Testis (tissue), 2 donors: Measurements from ENCODE around the gene OR1N1.
"Not testable (repeated sequence)": the region's sequence is repeated elsewhere in the genome, so short reads cannot be mapped to it uniquely, and the experiment has no call there.

Source experiments
- CTCF ChIP-seq, 3 experiments: fragments of 450-650 bp in 2 of 3; fragments of 200-600 bp in 1 of 3; sonication (generic) in 1 of 3; IDR thresholded peaks; one replicate each; pipeline ENCODE4 v1.5.1; 2016 to 2019; ENCODE audit warnings: antibody characterized with exemption in 3 of 3, mild to moderate bottlenecking in 2 of 3, moderate library complexity in 1 of 3
- POLR2A ChIP-seq: fragments of 450-650 bp; IDR thresholded peaks from one replicate; pipeline ENCODE4 v1.6.1; 2017; ENCODE audit warnings: antibody characterized with exemption, mild to moderate bottlenecking, moderate library complexity

- TF ChIP-seq CTCF (IDR thresholded peaks at IDR 0.05); POLR2A: not testable (repeated sequence)
Observed at GRCh38 chr9:122537066-122537465, 10.0 kb upstream of the OR1N1 start.
